Ovary (tissue), 3 donors: ENCODE data around the gene KRT32.

Source experiments
- CTCF ChIP-seq, 3 donors: fragments of 450-650 bp in 2 of 3; fragments of 200-600 bp in 1 of 3; IDR thresholded peaks; one replicate each; pipeline versions ENCODE4 v1.5.1 to v1.8.0; 2016 to 2022; ENCODE audit warnings: antibody characterized with exemption in 3 of 3, mild to moderate bottlenecking in 1 of 3
- POLR2A ChIP-seq: fragments of 450-650 bp; IDR thresholded peaks from one replicate; pipeline ENCODE4 v1.6.1; 2017; ENCODE audit warnings: antibody characterized with exemption, mild to moderate bottlenecking, moderate library complexity
- donor health status: DM: no; HTN: no; CAD: no.

- TF ChIP-seq CTCF (IDR thresholded peaks at IDR 0.05) (no peak), POLR2A (no peak)
These were observed 23.0 kb downstream of the KRT32 start for GRCh38 chr17:41444186-41444585.
